ENCODE data around the gene ZBTB7C. TPM values are rescaled to one million over a fixed set of nuclear protein-coding genes. Genes with fewer than 3 reads are reported as not detected.

ZBTB7C gene
- total RNA-seq, 1 donor, result not detected

GRCh38 chr18:48328473-48329210 is 80.5 kb downstream of the ZBTB7C start:
- peak; percentile 30 for DNase-seq (ENCODE audit: low read depth)
- no peak for TF ChIP-seq CTCF (IDR thresholded peaks at IDR 0.05; ENCODE audit: insufficient read depth, low read depth, low read length)
- no peak overlapping the region for H3K4me3 ChIP-seq (ENCODE audit: low read depth, low read length)

GRCh38 chr18:48326901-48327675 is 82.1 kb downstream of the ZBTB7C start:
- DNase-seq (ENCODE audit: low read depth), result peak; percentile 52
- H3K4me3 ChIP-seq (ENCODE audit: low read depth, low read length), result no peak overlapping the region
- TF ChIP-seq CTCF (IDR thresholded peaks at IDR 0.05; ENCODE audit: insufficient read depth, low read depth, low read length), result no peak

DNA sequence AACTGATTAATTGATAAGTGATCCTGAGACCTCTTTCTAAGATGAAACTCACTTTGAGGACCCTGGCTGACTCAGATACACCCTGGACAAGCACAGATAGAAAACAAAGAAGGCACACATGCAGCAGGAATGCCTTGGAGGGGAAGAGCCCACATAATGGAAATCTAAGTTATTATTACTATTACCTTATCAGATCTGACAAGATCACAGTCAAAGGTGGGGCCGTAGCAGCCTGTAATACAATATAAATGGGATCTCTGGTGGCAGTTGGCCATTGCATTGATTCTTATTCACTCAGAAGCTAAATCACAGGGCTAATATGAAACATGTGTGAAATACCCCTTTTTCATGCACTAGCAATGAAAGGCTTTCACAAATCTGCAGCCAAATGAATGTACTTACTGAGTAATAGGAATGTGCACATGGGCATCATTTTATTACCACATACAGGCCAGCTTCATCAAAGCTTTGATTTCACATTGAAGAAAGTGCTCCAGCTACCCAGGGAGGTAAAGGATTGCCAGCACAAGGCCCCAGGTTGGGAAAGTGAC is 84.0 kb downstream of the ZBTB7C start:
- H3K4me3 ChIP-seq (ENCODE audit: low read depth, low read length), result no peak overlapping the region
- no peak for DNase-seq (ENCODE audit: low read depth)
- no peak for TF ChIP-seq CTCF (IDR thresholded peaks at IDR 0.05; ENCODE audit: insufficient read depth, low read depth, low read length)

- TF ChIP-seq CTCF (IDR thresholded peaks at IDR 0.05; ENCODE audit: insufficient read depth, low read depth, low read length), result no peak
- H3K4me3 ChIP-seq (ENCODE audit: low read depth, low read length), result no peak overlapping the region
- DNase-seq (ENCODE audit: low read depth), result no peak
These were observed 84.5 kb downstream of the ZBTB7C start for GRCh38 chr18:48324651-48325050.

GRCh38 chr18:48323151-48323550 is 86.0 kb downstream of the ZBTB7C start:
- DNase-seq (ENCODE audit: low read depth), result no peak
- H3K4me3 ChIP-seq (ENCODE audit: low read depth, low read length), result no peak overlapping the region
- no peak for TF ChIP-seq CTCF (IDR thresholded peaks at IDR 0.05; ENCODE audit: insufficient read depth, low read depth, low read length)

DNA sequence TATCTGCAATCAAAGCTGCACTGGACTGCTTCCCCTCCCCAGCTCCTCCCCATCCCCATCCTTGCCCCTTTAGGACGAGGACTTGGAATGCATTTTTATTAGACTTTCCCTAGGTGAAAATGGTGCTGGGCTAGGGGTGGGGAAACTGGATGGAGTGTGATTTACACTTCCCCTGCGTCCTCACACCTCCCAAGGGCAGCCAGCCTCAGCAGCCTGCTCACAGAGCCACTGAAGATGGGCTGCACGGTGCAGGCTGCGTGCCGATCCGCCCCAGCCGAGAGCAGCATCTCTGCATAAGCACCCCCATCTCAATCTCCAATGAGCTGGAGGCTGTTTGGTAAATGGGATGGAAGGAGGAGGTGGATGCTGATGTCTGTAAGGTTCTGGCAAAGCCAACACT is 87.6 kb downstream of the ZBTB7C start:
- DNase-seq (ENCODE audit: low read depth), result no peak
- H3K4me3 ChIP-seq (ENCODE audit: low read depth, low read length), result no peak overlapping the region
- TF ChIP-seq CTCF (IDR thresholded peaks at IDR 0.05; ENCODE audit: insufficient read depth, low read depth, low read length), result no peak
